Peyer's patch (tissue), 4 donors: ENCODE results near the gene ENTPD8. TPM values are rescaled to one million over a fixed set of nuclear protein-coding genes. Genes with fewer than 3 reads are reported as not detected.
"Not testable (repeated sequence)": the region's sequence is repeated elsewhere in the genome, so short reads cannot be mapped to it uniquely, and the experiment has no call there.

Experiments used
- DNase-seq, 3 donors: peaks; one replicate each; pipeline ENCODE4 v3.0.0-alpha.2; 2017 to 2019
- H3K27ac ChIP-seq, 4 donors: fragments of 200-600 bp; sonication (generic); one replicate each; pipeline ENCODE4 v1.5.1; 2016 to 2019
- H3K27me3 ChIP-seq, 2 donors: fragments of 200-600 bp; sonication (generic); one replicate each; pipeline ENCODE4 v1.5.1; 2019
- H3K36me3 ChIP-seq, 3 donors: fragments of 200-600 bp; sonication (generic); one replicate each; pipeline ENCODE4 v1.5.1; 2016 to 2019
- H3K4me1 ChIP-seq, 4 donors: fragments of 200-600 bp; sonication (generic); one replicate each; pipeline ENCODE4 v1.5.1; 2016 to 2019
- H3K4me3 ChIP-seq, 4 donors: fragments of 200-600 bp; sonication (generic); 1 replicate in 3 of 4; 2 replicates in 1 of 4; pipeline ENCODE4 v1.5.1; 2016 to 2019; ENCODE audit warnings: mild to moderate bottlenecking in 1 of 4
- H3K9me3 ChIP-seq, 4 donors: fragments of 200-600 bp; sonication (generic); one replicate each; pipeline ENCODE4 v1.5.1; 2016 to 2019; ENCODE audit warnings: mild to moderate bottlenecking in 1 of 4
- POLR2A ChIP-seq, 2 donors: fragments of 450-650 bp; IDR thresholded peaks; one replicate each; pipeline ENCODE4 v1.5.1; 2017; ENCODE audit warnings: antibody characterized with exemption in 2 of 2, mild to moderate bottlenecking in 2 of 2, moderate library complexity in 2 of 2
- total RNA-seq, 4 donors: library from RNA; depleted of rRNA; stranded (reverse); fragments of >200 nt; gene quantifications; one replicate each; pipeline ENCODE4 v1.1.0, GENCODE V29; 2016
- TF ChIP-seq, protein P1 (sequence below), 6 experiments: fragments of 450-650 bp in 4 of 6; fragments of 200-600 bp in 2 of 6; sonication (generic) in 1 of 6; IDR thresholded peaks; one replicate each; pipeline ENCODE4 v1.5.1; 2017 to 2019; ENCODE audit warnings: antibody characterized with exemption in 6 of 6, mild to moderate bottlenecking in 3 of 6, moderate library complexity in 1 of 6

ENTPD8 gene
- total RNA-seq, 4 donors from 2014 or later = 26.4 to 143 (median 104) TPM

DNA sequence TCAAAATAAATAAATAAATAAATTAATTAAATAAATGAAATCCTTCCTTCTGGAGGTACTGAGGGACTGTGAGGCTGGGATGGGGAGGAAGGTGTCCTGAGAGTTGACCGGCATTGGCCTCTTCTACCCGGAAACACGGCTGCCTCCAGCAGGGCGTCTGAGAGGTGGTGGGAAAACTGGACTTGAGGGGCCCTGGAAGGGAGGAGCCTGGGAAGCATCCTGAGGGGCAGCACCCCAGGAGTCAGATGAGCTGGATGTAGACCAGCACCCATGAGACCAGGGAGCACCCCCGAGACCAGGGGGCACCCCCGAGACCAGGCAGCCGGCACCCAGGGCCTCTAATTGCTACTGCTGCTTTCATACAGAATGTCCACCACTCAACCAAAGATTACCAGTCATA, 26.7 kb upstream of the ENTPD8 start:
- no peak for TF ChIP-seq POLR2A (IDR thresholded peaks at IDR 0.05)
- DNase-seq = peak in 1 of 3 donors; percentile 34
- no peak overlapping the region for H3K4me3 ChIP-seq

DNA sequence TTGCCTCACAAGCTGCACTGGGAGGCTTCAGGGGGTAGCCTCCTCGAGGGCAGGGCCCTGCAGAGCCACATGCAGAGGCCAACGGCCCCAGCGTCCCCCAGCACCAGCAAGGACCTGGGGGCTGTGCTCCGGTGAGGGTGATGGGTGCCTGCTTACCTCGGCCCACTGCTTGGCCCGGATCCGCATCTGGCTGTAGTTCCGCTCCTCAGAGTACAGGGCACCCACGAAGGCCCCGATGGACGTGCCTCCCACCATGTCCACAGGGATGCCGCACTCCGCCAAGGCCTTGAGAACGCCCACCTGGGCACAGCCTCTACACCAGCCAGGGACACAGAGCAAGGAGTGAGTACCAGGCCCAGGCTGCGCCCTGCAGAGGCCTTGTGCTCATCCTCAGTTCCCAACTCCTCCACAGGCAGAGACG, 26.0 kb upstream of the ENTPD8 start:
- H3K36me3 ChIP-seq = no peaks in the 10 kb centered on the region

More for the DNA sequence above, 26.7 kb upstream of the ENTPD8 start:
- Histone ChIP-seq H3K4me1 (no peaks in the 10 kb centered on the region), H3K36me3 (no peaks in the 10 kb centered on the region), H3K9me3 (no peaks in the 10 kb centered on the region), H3K27me3 (no peaks in the 10 kb centered on the region), H3K27ac (no peak overlapping the region)

DNA sequence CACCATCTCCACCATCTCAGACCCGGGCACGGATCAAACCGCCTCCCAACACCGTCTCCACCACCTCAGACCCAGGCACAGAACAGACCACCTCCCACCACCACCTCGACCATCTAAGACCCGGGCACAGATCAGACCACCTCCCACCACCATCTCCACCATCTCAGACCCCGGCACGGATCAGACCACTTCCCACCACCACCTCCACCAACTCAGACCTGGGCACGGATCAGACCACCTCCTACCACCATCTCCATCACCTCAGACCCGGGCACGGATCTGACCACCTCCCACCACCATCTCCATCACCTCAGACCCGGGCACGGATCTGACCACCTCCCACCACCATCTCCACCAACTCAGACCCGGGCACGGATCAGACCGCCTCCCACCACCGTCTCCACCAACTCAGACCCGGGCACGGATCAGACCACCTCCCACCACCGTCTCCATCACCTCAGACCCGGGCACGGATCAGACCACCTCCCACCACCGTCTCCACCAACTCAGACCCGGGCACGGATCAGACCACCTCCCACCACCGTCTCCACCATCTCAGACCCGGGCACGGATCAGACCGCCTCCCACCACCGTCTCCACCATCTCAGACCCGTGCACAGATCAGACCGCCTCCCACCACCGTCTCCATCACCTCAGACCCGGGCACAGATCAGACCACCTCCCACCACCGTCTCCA, 25.4 kb upstream of the ENTPD8 start:
- not testable (repeated sequence) for H3K4me1 ChIP-seq, H3K27ac ChIP-seq, H3K4me3 ChIP-seq, H3K36me3 ChIP-seq, H3K27me3 ChIP-seq, H3K9me3 ChIP-seq, DNase-seq

More for the DNA sequence above, 26.0 kb upstream of the ENTPD8 start:
- TF ChIP-seq, protein P1, sequence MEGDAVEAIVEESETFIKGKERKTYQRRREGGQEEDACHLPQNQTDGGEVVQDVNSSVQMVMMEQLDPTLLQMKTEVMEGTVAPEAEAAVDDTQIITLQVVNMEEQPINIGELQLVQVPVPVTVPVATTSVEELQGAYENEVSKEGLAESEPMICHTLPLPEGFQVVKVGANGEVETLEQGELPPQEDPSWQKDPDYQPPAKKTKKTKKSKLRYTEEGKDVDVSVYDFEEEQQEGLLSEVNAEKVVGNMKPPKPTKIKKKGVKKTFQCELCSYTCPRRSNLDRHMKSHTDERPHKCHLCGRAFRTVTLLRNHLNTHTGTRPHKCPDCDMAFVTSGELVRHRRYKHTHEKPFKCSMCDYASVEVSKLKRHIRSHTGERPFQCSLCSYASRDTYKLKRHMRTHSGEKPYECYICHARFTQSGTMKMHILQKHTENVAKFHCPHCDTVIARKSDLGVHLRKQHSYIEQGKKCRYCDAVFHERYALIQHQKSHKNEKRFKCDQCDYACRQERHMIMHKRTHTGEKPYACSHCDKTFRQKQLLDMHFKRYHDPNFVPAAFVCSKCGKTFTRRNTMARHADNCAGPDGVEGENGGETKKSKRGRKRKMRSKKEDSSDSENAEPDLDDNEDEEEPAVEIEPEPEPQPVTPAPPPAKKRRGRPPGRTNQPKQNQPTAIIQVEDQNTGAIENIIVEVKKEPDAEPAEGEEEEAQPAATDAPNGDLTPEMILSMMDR (IDR thresholded peaks at IDR 0.05) = no peak
- no peak for TF ChIP-seq POLR2A (IDR thresholded peaks at IDR 0.05)
- no peak overlapping the region for H3K4me3 ChIP-seq
- H3K27me3 ChIP-seq = no peaks in the 10 kb centered on the region
- no peaks in the 10 kb centered on the region for H3K9me3 ChIP-seq
- H3K4me1 ChIP-seq = peaks cover 0 to 4% (median 1%) of the 10 kb centered on the region in 4 donors
- peak in 1 of 3 donors; percentile 32 for DNase-seq
- H3K27ac ChIP-seq = no peak overlapping the region

DNA sequence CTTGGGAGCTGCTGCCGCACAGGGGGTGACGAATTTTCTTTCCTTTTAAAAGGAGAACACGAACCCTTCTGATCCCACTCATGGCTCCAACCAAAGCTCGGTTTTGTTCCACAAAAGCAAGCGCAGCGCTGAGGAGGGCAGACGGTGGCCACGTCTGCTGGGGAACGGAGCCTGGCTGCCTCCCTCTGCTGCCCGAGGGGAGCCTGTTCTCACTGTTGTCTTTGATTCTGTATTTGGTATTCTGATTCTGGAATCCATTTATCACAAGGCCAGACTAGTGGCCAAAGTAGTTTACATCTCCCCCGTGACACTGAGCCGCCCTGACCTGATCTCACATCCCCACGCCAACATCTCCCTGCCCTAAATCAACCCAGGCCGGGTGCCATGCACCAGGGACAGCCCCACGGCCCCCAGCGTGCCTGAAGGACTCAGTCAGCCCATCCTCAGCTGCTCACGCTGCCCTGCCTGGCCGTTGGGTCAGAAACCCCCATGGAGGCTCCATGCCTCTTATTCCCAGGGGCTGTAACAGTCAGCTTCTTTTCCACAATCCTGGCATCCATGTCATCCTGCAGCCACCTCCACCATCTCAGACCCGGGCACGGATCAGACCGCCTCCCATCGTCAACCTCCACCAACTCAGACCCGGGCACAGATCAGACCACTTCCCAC, 24.7 kb upstream of the ENTPD8 start:
- no peak for TF ChIP-seq POLR2A (IDR thresholded peaks at IDR 0.05)
- TF ChIP-seq, protein P1 (IDR thresholded peaks at IDR 0.05) = no peak
- no peaks in the 10 kb centered on the region for H3K9me3 ChIP-seq
- no peaks in the 10 kb centered on the region for H3K36me3 ChIP-seq
- H3K27ac ChIP-seq = no peak overlapping the region
- H3K27me3 ChIP-seq = no peaks in the 10 kb centered on the region
- peak in 1 of 3 donors; percentile 41 for DNase-seq
- no peak overlapping the region for H3K4me3 ChIP-seq
- peaks cover 0 to 13% (median 7%) of the 10 kb centered on the region in 4 donors for H3K4me1 ChIP-seq

DNA sequence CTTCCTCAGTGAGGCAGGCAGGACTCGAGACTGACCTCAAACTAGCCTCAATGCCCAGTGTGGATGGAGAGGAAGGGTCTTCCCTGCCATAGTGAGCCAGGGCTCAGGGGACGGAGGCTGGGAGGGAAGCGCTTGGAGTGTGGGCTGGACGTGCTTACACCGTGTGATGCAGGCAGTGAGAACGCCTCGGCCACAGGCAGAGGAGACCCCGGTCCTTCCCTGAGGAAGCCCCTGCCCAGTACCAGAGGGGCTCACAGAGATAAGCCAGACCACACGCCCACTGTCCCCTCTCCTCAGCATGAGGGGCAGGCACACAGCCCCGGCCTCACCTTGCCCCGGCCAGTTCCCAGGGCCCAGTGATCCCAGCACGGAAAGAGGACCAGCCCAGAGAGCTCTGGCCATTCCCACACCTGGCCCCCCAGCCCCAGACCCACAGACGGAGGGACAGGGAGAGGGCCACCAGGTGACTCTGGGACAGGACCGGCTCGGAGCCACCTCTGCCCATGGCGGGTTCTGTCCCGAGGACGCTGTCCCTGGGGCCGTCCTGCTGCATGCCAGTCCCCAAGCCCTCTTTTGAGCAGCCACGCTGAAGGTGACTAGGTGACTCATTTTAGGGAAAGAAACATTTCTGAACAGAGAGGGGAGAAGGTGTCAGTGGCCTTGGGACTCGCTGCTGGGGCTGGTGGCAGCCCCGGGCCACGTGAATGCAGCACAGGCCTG, 24.0 kb upstream of the ENTPD8 start:
- no peak for TF ChIP-seq POLR2A (IDR thresholded peaks at IDR 0.05)
- H3K27ac ChIP-seq = no peak overlapping the region
- no peaks in the 10 kb centered on the region for H3K27me3 ChIP-seq
- no peaks in the 10 kb centered on the region for H3K9me3 ChIP-seq
- DNase-seq = peak in 1 of 3 donors; percentile 34
- no peak overlapping the region for H3K4me3 ChIP-seq
- peaks cover 0 to 13% (median 8%) of the 10 kb centered on the region in 4 donors for H3K4me1 ChIP-seq
- no peaks in the 10 kb centered on the region for H3K36me3 ChIP-seq

DNA sequence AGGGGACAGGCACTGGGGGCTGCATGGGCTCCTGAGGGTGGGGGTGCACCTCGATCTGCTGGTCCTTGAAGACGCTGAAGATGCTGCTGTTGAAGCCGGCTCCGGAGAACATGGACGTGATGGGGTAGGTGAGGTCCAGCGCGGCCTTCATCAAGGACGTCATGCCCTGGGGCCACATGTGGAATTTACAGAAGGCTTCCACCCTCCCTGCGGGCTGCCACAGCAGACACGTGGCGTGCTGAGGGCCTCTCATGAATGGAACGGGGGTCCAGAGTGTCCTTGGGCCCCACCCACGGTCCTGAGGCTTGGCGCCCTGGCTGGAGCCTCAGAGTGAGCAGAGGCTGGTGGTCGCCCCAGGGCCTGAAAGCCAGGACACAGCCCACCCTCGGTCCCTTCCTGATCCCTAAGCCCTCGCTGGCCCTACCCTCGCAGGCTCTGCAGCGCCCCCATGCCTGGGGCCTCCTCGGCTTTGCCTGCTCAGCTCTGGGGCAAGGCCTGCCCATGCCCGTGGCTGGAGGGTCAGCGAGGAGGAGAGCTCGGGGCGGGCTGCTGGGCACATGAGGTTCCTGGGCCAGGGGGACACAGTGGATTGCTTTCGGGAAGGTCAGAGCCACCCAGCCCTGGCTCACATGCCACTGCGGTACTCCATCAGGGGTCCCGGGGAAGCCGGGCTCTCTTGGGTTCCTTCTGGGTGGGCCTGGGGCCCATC, 23.3 kb upstream of the ENTPD8 start:
- DNase-seq = peak in 1 of 3 donors; percentile 43
- no peak overlapping the region for H3K27ac ChIP-seq
- H3K27me3 ChIP-seq = no peaks in the 10 kb centered on the region
- no peaks in the 10 kb centered on the region for H3K36me3 ChIP-seq
- TF ChIP-seq POLR2A (IDR thresholded peaks at IDR 0.05) = no peak
- TF ChIP-seq, protein P1 (IDR thresholded peaks at IDR 0.05) = no peak
- H3K4me3 ChIP-seq = no peak overlapping the region
- no peaks in the 10 kb centered on the region for H3K9me3 ChIP-seq
- H3K4me1 ChIP-seq = peaks cover 2 to 21% (median 14%) of the 10 kb centered on the region in 4 donors
